Body of pancreas (tissue), 4 donors: ENCODE data around the gene CHST13. TPM values are rescaled to one million over a fixed set of nuclear protein-coding genes. Genes with fewer than 3 reads are reported as not detected.
A peak's percentile ranks its signal among the peaks of the same experiment; 100 is the strongest.

Experiments used
- ATAC-seq: fragments of 150-250 bp; one replicate; pipeline ENCODE4 v1.9.1; 2016
- DNase-seq, 4 donors: peaks; one replicate each; pipeline ENCODE4 v3.0.0-alpha.2; 2019
- H3K27ac ChIP-seq, 4 donors: fragments of 200-600 bp; sonication (generic); 1 replicate in 3 of 4; 2 replicates in 1 of 4; pipeline versions ENCODE4 v1.5.1 to v1.6.1; 2016 to 2019; ENCODE audit warnings: mild to moderate bottlenecking in 1 of 4, mixed read lengths in 1 of 4, moderate library complexity in 1 of 4
- H3K27me3 ChIP-seq, 2 donors: fragments of 200-600 bp; sonication (generic); one replicate each; pipeline ENCODE4 v1.6.0; 2016; ENCODE audit warnings: mild to moderate bottlenecking in 1 of 2
- H3K36me3 ChIP-seq, 2 donors: fragments of 200-600 bp; sonication (generic); replicated peaks in 1 of 2; 2 replicates each; pipeline ENCODE4 v1.5.1; 2016; ENCODE audit warnings: low read depth in 2 of 2; ENCODE audit not compliant: insufficient read depth in 1 of 2
- H3K4me1 ChIP-seq: fragments of 200-600 bp; sonication (generic); one replicate; pipeline ENCODE4 v1.6.0; 2016
- H3K4me3 ChIP-seq, 2 donors: fragments of 200-600 bp; sonication (generic); 1 replicate in 1 of 2; 2 replicates in 1 of 2; pipeline ENCODE4 v1.5.1; 2016 to 2019
- H3K9me3 ChIP-seq, 3 donors: fragments of 200-600 bp; sonication (generic); 1 replicate in 2 of 3; 2 replicates in 1 of 3; pipeline ENCODE4 v1.5.1; 2016
- CTCF ChIP-seq, 7 experiments: fragments of 450-650 bp in 4 of 7; fragments of 200-600 bp in 3 of 7; sonication (generic) in 3 of 7; IDR thresholded peaks; one replicate each; pipeline ENCODE4 v1.5.1; 2016 to 2019; ENCODE audit warnings: antibody characterized with exemption in 7 of 7
- POLR2A ChIP-seq, 3 donors: fragments of 450-650 bp; IDR thresholded peaks; one replicate each; pipeline ENCODE4 v1.6.1; 2016; ENCODE audit warnings: antibody characterized with exemption in 3 of 3, mild to moderate bottlenecking in 2 of 3
- WGBS, 2 donors: methylation state at CpG; one replicate each; pipeline ENCODE4 v1.1.5; 2017; 5-methylcytosine and 5-hydroxymethylcytosine counted together
- intact Hi-C: fragments of 100-400 bp; cut with DNase I; formaldehyde crosslinking; loops from one replicate; pipeline ENCODE4 v1.15.1; 2023
- total RNA-seq, 2 donors: library from RNA; depleted of rRNA; stranded (reverse); fragments of >200 nt; gene quantifications; one replicate each; pipeline ENCODE4 v1.1.0, GENCODE V29; 2016

Gene CHST13
- total RNA-seq, 2 donors from 2014 or later, result 2.3 TPM; not detected in 1

GRCh38 chr3:126539558-126540250, 15.7 kb downstream of the CHST13 start:
- Histone ChIP-seq H3K36me3 (no peaks in the 10 kb centered on the region), H3K9me3 (no peaks in the 10 kb centered on the region), H3K4me1 (no peaks in the 10 kb centered on the region), H3K27ac (no peak overlapping the region), H3K4me3 (no peak overlapping the region), H3K27me3 (no peaks in the 10 kb centered on the region)
- DNase-seq (peak in 2 of 4 donors; percentile 1 to 2), ATAC-seq (no peak)
- WGBS, 2 donors, result 87 to 88% methylated on average over 10 of the region's 10 CpGs
- intact Hi-C loops, result no loop called here
- no peak for TF ChIP-seq POLR2A (IDR thresholded peaks at IDR 0.05)
- TF ChIP-seq CTCF (IDR thresholded peaks at IDR 0.05), result no peak

DNA sequence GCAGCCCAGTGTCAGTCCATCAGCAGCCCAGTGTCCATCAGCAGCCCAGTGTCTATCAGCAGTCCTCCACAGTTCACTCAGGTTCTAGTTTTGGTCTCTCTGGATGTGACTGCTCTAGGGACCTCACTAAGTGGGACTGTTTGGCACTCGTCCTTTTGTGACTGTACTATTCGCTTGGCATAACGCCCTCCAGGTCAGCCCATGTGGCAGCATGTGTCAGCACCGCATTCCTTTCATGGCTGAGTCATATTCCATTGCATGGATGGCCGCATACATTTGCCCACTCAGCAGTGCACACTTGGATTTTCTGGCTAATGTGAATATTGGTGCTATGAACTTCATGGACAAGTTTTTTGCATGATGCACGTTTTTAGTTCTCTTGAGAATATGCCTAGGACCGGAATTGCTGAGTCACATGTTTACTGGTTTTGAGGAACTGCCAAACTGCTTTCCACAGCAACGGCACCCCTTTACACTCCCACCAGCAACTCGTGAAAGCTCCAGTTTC, 16.4 kb downstream of the CHST13 start:
- Histone ChIP-seq H3K27ac (no peak overlapping the region), H3K9me3 (no peaks in the 10 kb centered on the region), H3K4me3 (no peak overlapping the region), H3K4me1 (no peaks in the 10 kb centered on the region), H3K36me3 (no peaks in the 10 kb centered on the region), H3K27me3 (no peaks in the 10 kb centered on the region)
- no peak for TF ChIP-seq CTCF (IDR thresholded peaks at IDR 0.05)
- ATAC-seq, result no peak
- 35 to 36% methylated on average over 9 of the region's 9 CpGs for WGBS, 2 donors
- intact Hi-C loops, result no loop called here
- DNase-seq, result peak in 3 of 4 donors; percentile 11 to 60 (median 28)

- H3K4me3 ChIP-seq, result no peak overlapping the region
- ATAC-seq (no peak), DNase-seq (peak in 2 of 4 donors; percentile 0 to 4)
- no peak overlapping the region for H3K27ac ChIP-seq
- H3K9me3 ChIP-seq, result no peaks in the 10 kb centered on the region
- TF ChIP-seq CTCF (IDR thresholded peaks at IDR 0.05), result no peak
- TF ChIP-seq POLR2A (IDR thresholded peaks at IDR 0.05), result no peak
- WGBS, 2 donors, result 58 to 72% methylated on average over 22 to 24 of the region's 24 CpGs
- no peaks in the 10 kb centered on the region for H3K27me3 ChIP-seq
- no peaks in the 10 kb centered on the region for H3K4me1 ChIP-seq
- intact Hi-C loops, result no loop called here
- no peaks in the 10 kb centered on the region for H3K36me3 ChIP-seq
Measured at GRCh38 chr3:126540951-126541627, 17.1 kb downstream of the CHST13 start.

GRCh38 chr3:126541628-126542339, 17.8 kb downstream of the CHST13 start:
- no peak overlapping the region for H3K4me3 ChIP-seq
- DNase-seq (peak in 2 of 4 donors; percentile 2 to 6), ATAC-seq (no peak)
- WGBS, 2 donors, result 47 to 48% methylated on average over 54 to 70 of the region's 101 CpGs
- intact Hi-C loops, result no loop called here
- no peaks in the 10 kb centered on the region for H3K9me3 ChIP-seq
- H3K27ac ChIP-seq, result no peak overlapping the region
- no peaks in the 10 kb centered on the region for H3K4me1 ChIP-seq
- H3K36me3 ChIP-seq, result no peaks in the 10 kb centered on the region
- TF ChIP-seq POLR2A (IDR thresholded peaks at IDR 0.05), result no peak
- TF ChIP-seq CTCF (IDR thresholded peaks at IDR 0.05), result no peak
- no peaks in the 10 kb centered on the region for H3K27me3 ChIP-seq
